Activated naive CD8-positive, alpha-beta T cell (primary cell): ENCODE measurements around the gene GPR37L1.
"Not testable (repeated sequence)": the region's sequence is repeated elsewhere in the genome, so short reads cannot be mapped to it uniquely, and the experiment has no call there.

Experiments used
- H3K27ac Mint-ChIP-seq: one replicate; pipeline ENCODE4 v1.8.0; 2021; ENCODE audit warnings: mixed read lengths
- H3K27me3 Mint-ChIP-seq: one replicate; pipeline ENCODE4 v1.8.0; 2021; ENCODE audit warnings: mixed read lengths
- H3K36me3 Mint-ChIP-seq: one replicate; pipeline ENCODE4 v1.8.0; 2021; ENCODE audit warnings: mixed read lengths
- H3K4me1 Mint-ChIP-seq: one replicate; pipeline ENCODE4 v1.8.0; 2021; ENCODE audit warnings: low read depth, mixed read lengths
- H3K4me3 Mint-ChIP-seq: one replicate; pipeline ENCODE4 v1.8.0; 2021; ENCODE audit warnings: mild to moderate bottlenecking, mixed read lengths
- H3K9me3 Mint-ChIP-seq: one replicate; pipeline ENCODE4 v1.8.0; 2021; ENCODE audit warnings: low read depth, mixed read lengths

The GPR37L1 gene

GRCh38 chr1:202104073-202104472 lies 18.6 kb upstream of the GPR37L1 start:
- H3K9me3 Mint-ChIP-seq: no peaks in the 10 kb centered on the region
- H3K36me3 Mint-ChIP-seq: peaks cover 2% of the 10 kb centered on the region
- H3K4me1 Mint-ChIP-seq: no peaks in the 10 kb centered on the region
- no peaks in the 10 kb centered on the region for H3K27me3 Mint-ChIP-seq
- no peak overlapping the region for H3K4me3 Mint-ChIP-seq
- no peak overlapping the region for H3K27ac Mint-ChIP-seq

- H3K27ac Mint-ChIP-seq: no peak overlapping the region
- H3K27me3 Mint-ChIP-seq: no peaks in the 10 kb centered on the region
- H3K4me1 Mint-ChIP-seq: no peaks in the 10 kb centered on the region
- no peaks in the 10 kb centered on the region for H3K9me3 Mint-ChIP-seq
- H3K36me3 Mint-ChIP-seq: peaks cover 2% of the 10 kb centered on the region
- H3K4me3 Mint-ChIP-seq: no peak overlapping the region
Measured at GRCh38 chr1:202105571-202106339, 17.0 kb upstream of the GPR37L1 start.

DNA sequence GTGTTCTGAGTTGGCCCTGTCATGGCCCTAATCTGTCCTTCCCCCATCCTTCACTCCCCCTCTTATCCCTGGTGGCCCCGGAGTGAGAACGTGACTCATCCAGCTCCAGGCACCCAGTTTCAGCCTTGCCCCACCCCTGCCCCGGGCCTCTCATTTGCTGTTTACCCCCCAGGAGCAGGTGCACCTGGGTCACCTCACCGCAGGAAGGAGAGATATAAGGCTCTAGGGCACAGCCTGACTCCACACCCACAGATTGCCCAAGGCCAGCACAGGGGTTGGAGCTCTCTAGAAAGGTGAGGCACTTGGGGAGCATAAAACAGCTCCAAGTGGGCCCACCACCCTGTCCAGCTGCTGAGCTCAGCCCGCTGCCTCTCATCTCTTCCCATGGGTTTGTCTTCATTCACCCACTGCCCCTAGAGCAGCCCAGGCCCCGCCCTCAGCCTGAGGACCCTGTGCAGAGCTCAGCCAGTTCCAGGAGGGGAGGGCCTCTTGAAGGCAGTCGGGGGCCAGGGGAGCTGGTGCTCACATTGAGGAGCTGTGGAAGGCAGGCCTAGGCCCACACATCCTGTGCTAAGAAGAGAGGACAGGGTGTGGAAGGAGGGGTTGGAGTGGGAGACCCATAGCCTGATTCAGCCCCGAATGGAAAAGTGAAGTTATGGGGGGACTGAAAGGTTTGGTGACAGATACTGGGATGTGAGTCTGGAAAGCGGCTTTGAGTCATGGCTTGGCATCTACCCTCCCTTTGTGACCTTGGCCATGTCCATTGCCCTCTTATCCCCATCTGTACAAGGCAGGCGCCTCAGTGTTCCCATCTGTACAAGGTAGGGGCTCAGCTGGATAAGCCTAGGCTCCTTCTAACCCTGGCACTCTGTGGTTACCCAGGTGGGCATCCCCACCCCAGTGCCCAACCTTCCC lies 16.1 kb upstream of the GPR37L1 start:
- no peaks in the 10 kb centered on the region for H3K27me3 Mint-ChIP-seq
- no peaks in the 10 kb centered on the region for H3K4me1 Mint-ChIP-seq
- peaks cover 2% of the 10 kb centered on the region for H3K36me3 Mint-ChIP-seq
- H3K4me3 Mint-ChIP-seq: no peak overlapping the region
- no peak overlapping the region for H3K27ac Mint-ChIP-seq
- H3K9me3 Mint-ChIP-seq: no peaks in the 10 kb centered on the region

GRCh38 chr1:202107321-202107761 lies 15.4 kb upstream of the GPR37L1 start:
- H3K4me3 Mint-ChIP-seq: no peak overlapping the region

GRCh38 chr1:202107801-202108731 lies 14.7 kb upstream of the GPR37L1 start:
- no peak overlapping the region for H3K27ac Mint-ChIP-seq

More at GRCh38 chr1:202107321-202107761, 15.4 kb upstream of the GPR37L1 start:
- Mint-ChIP-seq H3K27me3 (no peaks in the 10 kb centered on the region), H3K9me3 (no peaks in the 10 kb centered on the region), H3K27ac (no peak overlapping the region), H3K36me3 (peaks cover 2% of the 10 kb centered on the region), H3K4me1 (no peaks in the 10 kb centered on the region)

DNA sequence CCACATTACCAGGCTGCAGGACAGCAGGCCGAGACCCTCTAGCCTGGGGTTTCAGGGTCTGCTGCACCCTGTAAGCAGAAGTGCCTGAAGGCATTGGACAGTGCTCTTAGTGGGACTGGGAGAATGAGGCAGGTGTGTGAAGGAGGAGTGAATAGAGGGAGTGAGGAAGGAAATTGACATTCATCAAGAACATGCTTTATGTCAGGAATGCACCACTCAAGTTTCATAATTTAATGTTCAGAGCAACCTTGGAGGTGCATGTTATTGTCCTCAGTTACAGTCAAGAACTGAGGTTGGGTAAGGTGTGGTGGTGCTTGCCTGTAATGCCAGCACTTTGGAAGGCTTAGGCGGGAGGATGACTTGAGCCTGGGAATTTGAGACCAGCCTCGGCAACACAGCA lies 11.7 kb upstream of the GPR37L1 start:
- H3K36me3 Mint-ChIP-seq: no peaks in the 10 kb centered on the region
- no peak overlapping the region for H3K4me3 Mint-ChIP-seq
- H3K27me3 Mint-ChIP-seq: no peaks in the 10 kb centered on the region
- no peaks in the 10 kb centered on the region for H3K9me3 Mint-ChIP-seq
- H3K27ac Mint-ChIP-seq: no peak overlapping the region
- H3K4me1 Mint-ChIP-seq: no peaks in the 10 kb centered on the region

More at GRCh38 chr1:202107801-202108731, 14.7 kb upstream of the GPR37L1 start:
- Mint-ChIP-seq H3K27me3 (no peaks in the 10 kb centered on the region), H3K4me1 (no peaks in the 10 kb centered on the region), H3K9me3 (no peaks in the 10 kb centered on the region), H3K36me3 (peaks cover 2% of the 10 kb centered on the region), H3K4me3 (no peak overlapping the region)

- not testable (repeated sequence) for H3K36me3 Mint-ChIP-seq, H3K4me1 Mint-ChIP-seq, H3K27ac Mint-ChIP-seq, H3K4me3 Mint-ChIP-seq, H3K27me3 Mint-ChIP-seq, H3K9me3 Mint-ChIP-seq
Measured at GRCh38 chr1:202111589-202111988, 11.1 kb upstream of the GPR37L1 start.

- Mint-ChIP-seq H3K27me3 (no peaks in the 10 kb centered on the region), H3K36me3 (no peaks in the 10 kb centered on the region), H3K9me3 (no peaks in the 10 kb centered on the region), H3K4me1 (no peaks in the 10 kb centered on the region), H3K4me3 (no peak overlapping the region), H3K27ac (no peak overlapping the region)
Measured at GRCh38 chr1:202112859-202113689, 9.6 kb upstream of the GPR37L1 start.

- Mint-ChIP-seq H3K27ac (no peak overlapping the region), H3K9me3 (no peaks in the 10 kb centered on the region)
Measured at GRCh38 chr1:202113690-202114300, 8.9 kb upstream of the GPR37L1 start.

GRCh38 chr1:202116287-202116686 lies 6.4 kb upstream of the GPR37L1 start:
- Mint-ChIP-seq H3K9me3 (no peaks in the 10 kb centered on the region), H3K27ac (no peak overlapping the region), H3K27me3 (no peaks in the 10 kb centered on the region), H3K4me3 (no peak overlapping the region), H3K36me3 (no peaks in the 10 kb centered on the region), H3K4me1 (no peaks in the 10 kb centered on the region)

More at GRCh38 chr1:202113690-202114300, 8.9 kb upstream of the GPR37L1 start:
- no peaks in the 10 kb centered on the region for H3K27me3 Mint-ChIP-seq
- no peaks in the 10 kb centered on the region for H3K36me3 Mint-ChIP-seq
- H3K4me3 Mint-ChIP-seq: no peak overlapping the region
- H3K4me1 Mint-ChIP-seq: no peaks in the 10 kb centered on the region

DNA sequence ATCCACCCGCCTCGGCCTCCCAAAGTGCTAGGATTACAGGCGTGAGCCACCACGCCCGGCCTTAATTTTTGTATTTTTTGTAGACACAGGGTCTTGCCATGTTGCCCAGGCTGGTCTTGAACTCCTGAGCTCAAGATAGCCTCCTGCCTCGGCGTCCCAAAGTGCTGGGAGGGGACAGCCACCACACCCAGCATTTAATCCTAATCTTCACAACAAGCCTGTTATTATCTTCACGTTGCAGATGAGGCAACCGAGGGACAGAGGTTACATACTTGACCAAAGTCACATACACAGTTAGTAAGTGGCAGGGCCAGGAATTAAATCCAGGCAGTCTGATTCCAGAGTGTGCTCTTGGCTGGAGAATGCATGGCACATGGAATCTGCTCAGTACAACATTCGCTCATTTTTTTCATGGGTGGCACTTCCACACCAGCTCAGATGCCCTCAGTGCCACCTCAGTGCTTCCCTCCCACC lies 4.8 kb upstream of the GPR37L1 start:
- Mint-ChIP-seq H3K4me1 (no peaks in the 10 kb centered on the region), H3K9me3 (no peaks in the 10 kb centered on the region), H3K27ac (no peak overlapping the region), H3K4me3 (no peak overlapping the region), H3K27me3 (no peaks in the 10 kb centered on the region), H3K36me3 (no peaks in the 10 kb centered on the region)

DNA sequence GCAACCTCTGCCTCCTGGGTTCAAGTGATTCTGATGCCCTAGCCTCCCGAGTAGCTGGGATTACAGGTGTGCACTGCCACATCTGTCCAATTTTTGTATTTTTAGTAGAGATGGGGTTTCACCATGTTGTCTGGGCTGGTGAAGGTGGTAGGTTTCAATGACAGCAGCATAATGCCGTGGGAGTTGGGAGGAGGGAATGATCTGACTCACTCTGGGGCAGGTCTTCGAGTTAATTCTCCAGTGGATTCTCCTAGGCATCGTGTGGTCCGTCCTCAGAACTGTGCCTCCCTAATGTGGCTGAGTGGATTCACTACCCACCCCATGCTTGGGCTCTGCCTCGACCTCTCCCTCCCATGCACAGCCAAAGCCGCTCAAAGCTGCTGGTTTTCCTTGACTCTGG lies 1.7 kb upstream of the GPR37L1 start:
- Mint-ChIP-seq H3K27ac (no peak overlapping the region), H3K4me1 (no peaks in the 10 kb centered on the region), H3K9me3 (no peaks in the 10 kb centered on the region), H3K27me3 (peaks cover 2% of the 10 kb centered on the region), H3K36me3 (no peaks in the 10 kb centered on the region), H3K4me3 (no peak overlapping the region)

DNA sequence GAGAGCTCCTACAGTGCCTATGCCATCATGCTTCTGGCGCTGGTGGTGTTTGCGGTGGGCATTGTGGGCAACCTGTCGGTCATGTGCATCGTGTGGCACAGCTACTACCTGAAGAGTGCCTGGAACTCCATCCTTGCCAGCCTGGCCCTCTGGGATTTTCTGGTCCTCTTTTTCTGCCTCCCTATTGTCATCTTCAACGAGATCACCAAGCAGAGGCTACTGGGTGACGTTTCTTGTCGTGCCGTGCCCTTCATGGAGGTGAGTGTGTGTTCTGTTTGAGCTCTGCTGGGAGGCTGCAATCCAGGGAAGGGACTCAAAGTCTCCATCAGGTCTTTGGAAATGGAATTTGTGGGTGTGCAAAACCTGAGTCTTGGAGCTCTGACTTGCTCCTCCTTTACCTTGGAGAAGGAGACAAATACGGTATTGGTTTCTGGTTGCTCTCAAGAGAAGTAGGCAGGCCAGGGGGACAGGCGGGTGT lies 658 bp downstream of the GPR37L1 start:
- no peaks in the 10 kb centered on the region for H3K9me3 Mint-ChIP-seq
- peaks cover 4% of the 10 kb centered on the region for H3K27me3 Mint-ChIP-seq
- H3K27ac Mint-ChIP-seq: no peak overlapping the region
- no peaks in the 10 kb centered on the region for H3K4me1 Mint-ChIP-seq
- H3K36me3 Mint-ChIP-seq: no peaks in the 10 kb centered on the region
- no peak overlapping the region for H3K4me3 Mint-ChIP-seq
